K562 (cell line): Measurements from ENCODE around the gene ANP32B. TPM values are rescaled to one million over a fixed set of nuclear protein-coding genes. Genes with fewer than 3 reads are reported as not detected.
A peak's percentile ranks its signal among the peaks of the same experiment; 100 is the strongest.

Experiments used
- ADNP ChIP-seq: fragments of 200-800 bp; sonication (Bioruptor generic); IDR thresholded peaks from 2 replicates; pipeline ENCODE4 v1.6.1; 2016; ENCODE audit warnings: missing genetic modification characterization, missing compliant biosample characterization
- C11orf30 ChIP-seq: fragments of 450-650 bp; IDR thresholded peaks from 2 replicates; pipeline ENCODE4 v1.6.1; 2016; ENCODE audit warnings: low read depth, mild to moderate bottlenecking
- DACH1 ChIP-seq: fragments of 450-650 bp; IDR thresholded peaks from 2 replicates; pipeline ENCODE4 v1.6.1; 2018; ENCODE audit not compliant: partially characterized antibody
- FOXA1 ChIP-seq: fragments of 450-650 bp; IDR thresholded peaks from 2 replicates; pipeline ENCODE4 v1.6.1; 2016; ENCODE audit warnings: mild to moderate bottlenecking, borderline replicate concordance
- HEY1 ChIP-seq: fragments of 250-450 bp; sonication (Bioruptor Pico); IDR thresholded peaks from 2 replicates; pipeline ENCODE4 v1.5.0; 2020; ENCODE audit warnings: mild to moderate bottlenecking, moderate library complexity, borderline replicate concordance
- HLTF ChIP-seq: fragments of 450-650 bp; IDR thresholded peaks from 2 replicates; pipeline ENCODE4 v1.6.1; 2016
- STAT5A ChIP-seq: IDR thresholded peaks from 2 replicates; pipeline ENCODE4 v1.6.1; 2012; ENCODE audit warnings: low read length, inconsistent platforms, borderline replicate concordance
- THRAP3 ChIP-seq: fragments of 450-650 bp; IDR thresholded peaks from 2 replicates; pipeline ENCODE4 v1.6.1; 2016; ENCODE audit warnings: mild to moderate bottlenecking, inconsistent platforms, borderline replicate concordance
- WHSC1 ChIP-seq: IDR thresholded peaks from one replicate; pipeline ENCODE4 v1.6.1; 2012; ENCODE audit warnings: low read length, control low read depth, inconsistent platforms
- ZNF146 ChIP-seq: IDR thresholded peaks from one replicate; pipeline ENCODE4 v1.6.1; 2018; ENCODE audit warnings: missing compliant biosample characterization; ENCODE audit not compliant: unreplicated experiment
- ZNF589 ChIP-seq: fragments of 200-800 bp; sonication (Bioruptor generic); IDR thresholded peaks from 2 replicates; pipeline ENCODE4 v1.6.1; 2016; ENCODE audit warnings: low read depth, missing genetic modification characterization, missing compliant biosample characterization
- polyA plus RNA-seq, 8 experiments: library from polyadenylated mRNA; depleted of rRNA in 4 of 8; stranded (reverse) in 5 of 8; unstranded in 3 of 8; fragments of >200 nt; fragmentation: Nextera tagmentation in 2 of 8; fragmentation: Illumina TruSeq in 1 of 8; extraction: Ambion mirVana in 2 of 8; extraction: Trizol in 1 of 8; gene quantifications; 2 replicates each; pipeline versions ENCODE4 v1.2.1 to v1.2.3, GENCODE V29; 2011 to 2014; ENCODE audit warnings: inconsistent platforms in 1 of 8, missing spikeins in 1 of 8
- total RNA-seq, 7 experiments: library from RNA; depleted of rRNA in 6 of 7; stranded (reverse); fragments of >200 nt in 6 of 7; fragmentation: Illumina TruSeq in 2 of 7; extraction: Trizol in 2 of 7; gene quantifications; 2 replicates each; pipeline versions ENCODE4 v1.2.1 to v1.2.3, GENCODE V29; 2011 to 2021; ENCODE audit warnings: low replicate concordance in 1 of 7
- TF ChIP-seq, protein P1 (sequence below): sonication (generic); formaldehyde crosslinking; IDR thresholded peaks from 2 replicates; pipeline ENCODE4 v1.9.0; 2022; ENCODE audit warnings: mild to moderate bottlenecking, missing genetic modification reagents
- TF ChIP-seq, protein P2 (sequence below): fragments of 250-450 bp; sonication (Bioruptor Pico); IDR thresholded peaks from 2 replicates; pipeline ENCODE4 v1.4.0; 2020; ENCODE audit warnings: mild to moderate bottlenecking, moderate library complexity
- TF ChIP-seq, protein P3 (sequence below): sonication (generic); formaldehyde crosslinking; IDR thresholded peaks from 2 replicates; pipeline ENCODE4 v1.8.0; 2022; ENCODE audit warnings: mild to moderate bottlenecking, missing genetic modification reagents
- TF ChIP-seq, protein P4 (sequence below): fragments of 450-650 bp; formaldehyde crosslinking; IDR thresholded peaks from 2 replicates; pipeline ENCODE4 v1.4.0; 2020; ENCODE audit warnings: mild to moderate bottlenecking
- TF ChIP-seq, protein P5 (sequence below): sonication (generic); formaldehyde crosslinking; IDR thresholded peaks from 2 replicates; pipeline ENCODE4 v1.8.1; 2023; ENCODE audit warnings: missing genetic modification reagents, mild to moderate bottlenecking, borderline replicate concordance
- TF ChIP-seq, protein P6 (sequence below): sonication (generic); formaldehyde crosslinking; IDR thresholded peaks from 2 replicates; pipeline ENCODE4 v1.4.0; 2020; ENCODE audit warnings: mild to moderate bottlenecking, missing genetic modification reagents

The ANP32B gene
- total and polyA plus RNA-seq, 9 of the 15 experiments (the other 6 are each of a cell fraction or from before 2014, with no cell fraction given) = 68.9 to 815 (median 141) TPM

DNA sequence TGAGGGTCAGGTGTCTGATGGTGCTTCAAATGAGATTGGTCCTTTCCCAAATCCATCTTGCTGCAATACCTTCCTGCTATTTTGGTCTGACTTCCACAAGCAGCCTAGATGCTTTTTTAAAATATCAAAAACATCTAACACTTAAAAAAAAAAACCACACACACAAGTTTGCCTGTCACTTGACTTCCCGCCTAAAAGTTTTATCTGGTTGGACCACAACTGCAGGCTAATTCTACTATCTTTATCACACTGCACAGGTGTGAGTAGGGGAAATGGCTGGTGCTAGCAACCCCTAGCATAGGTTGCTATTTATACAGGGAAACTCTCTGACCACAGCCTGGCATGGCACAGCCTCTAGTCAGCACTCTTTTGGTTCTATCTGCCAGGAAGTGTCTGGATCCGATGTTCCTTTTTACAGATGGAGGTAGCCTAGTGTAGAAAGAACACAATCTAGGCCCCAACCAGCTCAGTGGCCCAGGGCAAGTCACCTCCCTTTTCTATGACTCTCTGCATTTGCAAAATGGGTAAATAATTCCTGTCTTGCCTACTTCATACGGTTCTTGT, 45.0 kb upstream of the ANP32B start, which contains the start of gene HEMGN (continued):
- TF ChIP-seq THRAP3 (no peak), ADNP (tag) (no peak), STAT5A (peak; percentile 96), C11orf30 (no peak), HLTF (peak; percentile 89; the same call in 1 of the 2 replicates), ZNF589 (peak; percentile 68; the same call in 1 of the 2 replicates), WHSC1 (no peak), FOXA1 (no peak), DACH1 (no peak), HEY1 (CRISPR knock-in tag) (no peak), ZNF146 (CRISPR knock-in tag) (no peak)
- TF ChIP-seq, protein P1, sequence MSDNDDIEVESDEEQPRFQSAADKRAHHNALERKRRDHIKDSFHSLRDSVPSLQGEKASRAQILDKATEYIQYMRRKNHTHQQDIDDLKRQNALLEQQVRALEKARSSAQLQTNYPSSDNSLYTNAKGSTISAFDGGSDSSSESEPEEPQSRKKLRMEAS (CRISPR knock-in tag) = no peak
- TF ChIP-seq, protein P2, sequence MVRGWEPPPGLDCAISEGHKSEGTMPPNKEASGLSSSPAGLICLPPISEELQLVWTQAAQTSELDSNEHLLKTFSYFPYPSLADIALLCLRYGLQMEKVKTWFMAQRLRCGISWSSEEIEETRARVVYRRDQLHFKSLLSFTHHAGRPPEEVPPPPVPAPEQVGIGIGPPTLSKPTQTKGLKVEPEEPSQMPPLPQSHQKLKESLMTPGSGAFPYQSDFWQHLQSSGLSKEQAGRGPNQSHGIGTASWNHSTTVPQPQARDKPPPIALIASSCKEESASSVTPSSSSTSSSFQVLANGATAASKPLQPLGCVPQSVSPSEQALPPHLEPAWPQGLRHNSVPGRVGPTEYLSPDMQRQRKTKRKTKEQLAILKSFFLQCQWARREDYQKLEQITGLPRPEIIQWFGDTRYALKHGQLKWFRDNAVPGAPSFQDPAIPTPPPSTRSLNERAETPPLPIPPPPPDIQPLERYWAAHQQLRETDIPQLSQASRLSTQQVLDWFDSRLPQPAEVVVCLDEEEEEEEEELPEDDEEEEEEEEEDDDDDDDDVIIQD (CRISPR knock-in tag) = no peak
- TF ChIP-seq, protein P3, sequence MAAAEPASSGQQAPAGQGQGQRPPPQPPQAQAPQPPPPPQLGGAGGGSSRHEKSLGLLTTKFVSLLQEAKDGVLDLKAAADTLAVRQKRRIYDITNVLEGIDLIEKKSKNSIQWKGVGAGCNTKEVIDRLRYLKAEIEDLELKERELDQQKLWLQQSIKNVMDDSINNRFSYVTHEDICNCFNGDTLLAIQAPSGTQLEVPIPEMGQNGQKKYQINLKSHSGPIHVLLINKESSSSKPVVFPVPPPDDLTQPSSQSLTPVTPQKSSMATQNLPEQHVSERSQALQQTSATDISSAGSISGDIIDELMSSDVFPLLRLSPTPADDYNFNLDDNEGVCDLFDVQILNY (CRISPR knock-in tag) = no peak
- TF ChIP-seq, protein P4, sequence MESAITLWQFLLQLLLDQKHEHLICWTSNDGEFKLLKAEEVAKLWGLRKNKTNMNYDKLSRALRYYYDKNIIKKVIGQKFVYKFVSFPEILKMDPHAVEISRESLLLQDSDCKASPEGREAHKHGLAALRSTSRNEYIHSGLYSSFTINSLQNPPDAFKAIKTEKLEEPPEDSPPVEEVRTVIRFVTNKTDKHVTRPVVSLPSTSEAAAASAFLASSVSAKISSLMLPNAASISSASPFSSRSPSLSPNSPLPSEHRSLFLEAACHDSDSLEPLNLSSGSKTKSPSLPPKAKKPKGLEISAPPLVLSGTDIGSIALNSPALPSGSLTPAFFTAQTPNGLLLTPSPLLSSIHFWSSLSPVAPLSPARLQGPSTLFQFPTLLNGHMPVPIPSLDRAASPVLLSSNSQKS = no peak
- TF ChIP-seq, protein P5, sequence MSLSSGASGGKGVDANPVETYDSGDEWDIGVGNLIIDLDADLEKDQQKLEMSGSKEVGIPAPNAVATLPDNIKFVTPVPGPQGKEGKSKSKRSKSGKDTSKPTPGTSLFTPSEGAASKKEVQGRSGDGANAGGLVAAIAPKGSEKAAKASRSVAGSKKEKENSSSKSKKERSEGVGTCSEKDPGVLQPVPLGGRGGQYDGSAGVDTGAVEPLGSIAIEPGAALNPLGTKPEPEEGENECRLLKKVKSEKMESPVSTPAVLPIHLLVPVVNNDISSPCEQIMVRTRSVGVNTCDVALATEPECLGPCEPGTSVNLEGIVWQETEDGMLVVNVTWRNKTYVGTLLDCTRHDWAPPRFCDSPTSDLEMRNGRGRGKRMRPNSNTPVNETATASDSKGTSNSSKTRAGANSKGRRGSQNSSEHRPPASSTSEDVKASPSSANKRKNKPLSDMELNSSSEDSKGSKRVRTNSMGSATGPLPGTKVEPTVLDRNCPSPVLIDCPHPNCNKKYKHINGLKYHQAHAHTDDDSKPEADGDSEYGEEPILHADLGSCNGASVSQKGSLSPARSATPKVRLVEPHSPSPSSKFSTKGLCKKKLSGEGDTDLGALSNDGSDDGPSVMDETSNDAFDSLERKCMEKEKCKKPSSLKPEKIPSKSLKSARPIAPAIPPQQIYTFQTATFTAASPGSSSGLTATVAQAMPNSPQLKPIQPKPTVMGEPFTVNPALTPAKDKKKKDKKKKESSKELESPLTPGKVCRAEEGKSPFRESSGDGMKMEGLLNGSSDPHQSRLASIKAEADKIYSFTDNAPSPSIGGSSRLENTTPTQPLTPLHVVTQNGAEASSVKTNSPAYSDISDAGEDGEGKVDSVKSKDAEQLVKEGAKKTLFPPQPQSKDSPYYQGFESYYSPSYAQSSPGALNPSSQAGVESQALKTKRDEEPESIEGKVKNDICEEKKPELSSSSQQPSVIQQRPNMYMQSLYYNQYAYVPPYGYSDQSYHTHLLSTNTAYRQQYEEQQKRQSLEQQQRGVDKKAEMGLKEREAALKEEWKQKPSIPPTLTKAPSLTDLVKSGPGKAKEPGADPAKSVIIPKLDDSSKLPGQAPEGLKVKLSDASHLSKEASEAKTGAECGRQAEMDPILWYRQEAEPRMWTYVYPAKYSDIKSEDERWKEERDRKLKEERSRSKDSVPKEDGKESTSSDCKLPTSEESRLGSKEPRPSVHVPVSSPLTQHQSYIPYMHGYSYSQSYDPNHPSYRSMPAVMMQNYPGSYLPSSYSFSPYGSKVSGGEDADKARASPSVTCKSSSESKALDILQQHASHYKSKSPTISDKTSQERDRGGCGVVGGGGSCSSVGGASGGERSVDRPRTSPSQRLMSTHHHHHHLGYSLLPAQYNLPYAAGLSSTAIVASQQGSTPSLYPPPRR (CRISPR knock-in tag) = no peak
- TF ChIP-seq, protein P6, sequence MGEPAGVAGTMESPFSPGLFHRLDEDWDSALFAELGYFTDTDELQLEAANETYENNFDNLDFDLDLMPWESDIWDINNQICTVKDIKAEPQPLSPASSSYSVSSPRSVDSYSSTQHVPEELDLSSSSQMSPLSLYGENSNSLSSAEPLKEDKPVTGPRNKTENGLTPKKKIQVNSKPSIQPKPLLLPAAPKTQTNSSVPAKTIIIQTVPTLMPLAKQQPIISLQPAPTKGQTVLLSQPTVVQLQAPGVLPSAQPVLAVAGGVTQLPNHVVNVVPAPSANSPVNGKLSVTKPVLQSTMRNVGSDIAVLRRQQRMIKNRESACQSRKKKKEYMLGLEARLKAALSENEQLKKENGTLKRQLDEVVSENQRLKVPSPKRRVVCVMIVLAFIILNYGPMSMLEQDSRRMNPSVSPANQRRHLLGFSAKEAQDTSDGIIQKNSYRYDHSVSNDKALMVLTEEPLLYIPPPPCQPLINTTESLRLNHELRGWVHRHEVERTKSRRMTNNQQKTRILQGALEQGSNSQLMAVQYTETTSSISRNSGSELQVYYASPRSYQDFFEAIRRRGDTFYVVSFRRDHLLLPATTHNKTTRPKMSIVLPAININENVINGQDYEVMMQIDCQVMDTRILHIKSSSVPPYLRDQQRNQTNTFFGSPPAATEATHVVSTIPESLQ (CRISPR knock-in tag) = no peak
